ENCODE data around the gene GPANK1.
A peak's percentile ranks its signal among the peaks of the same experiment; 100 is the strongest.

Gene GPANK1

DNA sequence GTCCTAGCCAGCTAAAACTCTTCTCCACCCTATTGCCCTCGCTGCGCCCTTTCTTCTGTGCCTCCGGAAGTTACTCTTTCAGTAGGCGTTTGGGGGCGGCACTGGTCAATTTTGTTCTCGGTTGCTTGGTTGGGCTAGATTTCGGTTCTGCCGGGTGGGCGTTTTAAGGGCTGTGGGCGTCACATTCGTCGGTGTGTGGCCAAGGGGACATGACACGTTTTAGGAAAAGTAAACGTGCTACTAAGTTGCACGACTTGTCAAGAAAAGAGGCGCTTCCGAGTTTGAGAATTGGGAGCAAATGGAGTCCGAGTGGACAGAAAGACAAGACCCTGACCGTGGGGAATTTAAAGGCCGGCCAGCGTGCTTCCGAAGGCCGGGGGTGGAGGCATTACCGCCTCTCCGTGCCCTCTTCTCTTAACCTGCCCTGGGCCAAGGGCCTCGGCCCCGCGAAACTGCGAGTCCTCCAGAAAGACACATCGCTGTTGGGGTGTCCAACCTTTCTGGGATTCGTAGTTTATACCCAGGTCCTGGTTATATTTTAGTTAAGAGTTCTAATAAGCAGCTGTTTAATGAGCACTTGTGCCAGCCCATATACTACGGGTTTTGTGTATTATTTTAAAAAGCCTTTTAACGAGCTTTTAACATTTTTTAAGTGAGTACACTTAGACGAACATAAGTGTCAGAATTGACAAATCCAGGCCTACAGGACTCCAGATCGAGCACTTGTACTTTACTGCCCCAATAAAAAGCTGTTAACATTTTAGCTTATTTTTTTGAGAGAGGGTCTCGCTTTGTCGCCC is 11.7 kb downstream of the GPANK1 start:
- H3K79me2 ChIP-seq (ENCODE audit: insufficient read depth, low read length): peaks cover 9% of the 10 kb centered on the region; the same call in 1 of the 2 replicates
- no peaks in the 10 kb centered on the region for H3F3A ChIP-seq (ENCODE audit: insufficient read depth, low read length)
- H3K9ac ChIP-seq (ENCODE audit: low read length): peak overlapping the region; percentile 87
- peaks cover 25% of the 10 kb centered on the region for H3K4me1 ChIP-seq (ENCODE audit: insufficient read depth, low read length, severe bottlenecking)
- no peak for TF ChIP-seq EZH2 (IDR thresholded peaks at IDR 0.05; ENCODE audit: borderline replicate concordance, low read length)
- TF ChIP-seq, protein P1, sequence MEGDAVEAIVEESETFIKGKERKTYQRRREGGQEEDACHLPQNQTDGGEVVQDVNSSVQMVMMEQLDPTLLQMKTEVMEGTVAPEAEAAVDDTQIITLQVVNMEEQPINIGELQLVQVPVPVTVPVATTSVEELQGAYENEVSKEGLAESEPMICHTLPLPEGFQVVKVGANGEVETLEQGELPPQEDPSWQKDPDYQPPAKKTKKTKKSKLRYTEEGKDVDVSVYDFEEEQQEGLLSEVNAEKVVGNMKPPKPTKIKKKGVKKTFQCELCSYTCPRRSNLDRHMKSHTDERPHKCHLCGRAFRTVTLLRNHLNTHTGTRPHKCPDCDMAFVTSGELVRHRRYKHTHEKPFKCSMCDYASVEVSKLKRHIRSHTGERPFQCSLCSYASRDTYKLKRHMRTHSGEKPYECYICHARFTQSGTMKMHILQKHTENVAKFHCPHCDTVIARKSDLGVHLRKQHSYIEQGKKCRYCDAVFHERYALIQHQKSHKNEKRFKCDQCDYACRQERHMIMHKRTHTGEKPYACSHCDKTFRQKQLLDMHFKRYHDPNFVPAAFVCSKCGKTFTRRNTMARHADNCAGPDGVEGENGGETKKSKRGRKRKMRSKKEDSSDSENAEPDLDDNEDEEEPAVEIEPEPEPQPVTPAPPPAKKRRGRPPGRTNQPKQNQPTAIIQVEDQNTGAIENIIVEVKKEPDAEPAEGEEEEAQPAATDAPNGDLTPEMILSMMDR (IDR thresholded peaks at IDR 0.05; ENCODE audit: low read length): peak; percentile 33; the same call in 1 of the 2 replicates
- H3K4me2 ChIP-seq (ENCODE audit: low read length): peak overlapping the region; percentile 91
- peak overlapping the region; percentile 85 for H3K4me3 ChIP-seq (ENCODE audit: low read depth, low read length, poor library complexity, severe bottlenecking)
- peak overlapping the region; percentile 84 for H3K27ac ChIP-seq (ENCODE audit: low read depth, low read length, poor library complexity, severe bottlenecking)
- no peak overlapping the region for H2AFZ ChIP-seq (ENCODE audit: low read length)
- no peaks in the 10 kb centered on the region for H4K20me1 ChIP-seq (ENCODE audit: insufficient read depth, low read length)
- no peaks in the 10 kb centered on the region for H3K9me3 ChIP-seq (ENCODE audit: low read length)
- H3K27me3 ChIP-seq (ENCODE audit: insufficient read depth, low read length): no peaks in the 10 kb centered on the region
- peaks cover 18% of the 10 kb centered on the region for H3K36me3 ChIP-seq (ENCODE audit: insufficient read depth, low read length)
- H3K9me2 ChIP-seq (ENCODE audit: low read depth, low read length): no peaks in the 10 kb centered on the region

DNA sequence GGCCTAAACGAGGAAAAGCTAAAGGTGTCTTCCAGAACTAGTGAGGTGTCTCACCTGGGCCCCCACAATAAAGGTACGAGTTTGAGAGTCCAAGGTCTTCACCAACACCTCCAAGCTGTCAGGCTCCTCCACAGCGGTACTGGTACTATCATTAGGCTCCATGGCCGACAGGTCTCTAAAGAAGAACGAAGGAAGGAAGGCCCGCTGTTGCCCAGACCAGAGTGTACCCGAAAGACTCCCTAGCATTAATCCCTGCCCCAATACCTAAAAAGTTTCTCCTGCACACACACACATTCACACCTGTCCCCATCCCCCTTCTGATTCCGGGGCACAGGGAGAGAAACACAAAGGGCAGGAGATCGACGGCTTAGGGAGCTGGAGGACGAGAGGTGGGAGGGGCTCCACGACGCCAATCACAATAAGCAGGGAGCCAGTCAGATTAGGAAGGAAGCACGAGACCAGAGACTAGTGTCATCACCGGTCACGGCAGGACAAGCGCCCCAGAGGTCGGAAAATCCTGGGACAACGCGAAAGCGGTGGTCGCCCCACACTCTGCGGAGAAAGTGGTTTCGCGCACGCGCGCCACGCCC is 13.1 kb downstream of the GPANK1 start:
- Histone ChIP-seq H3K4me2 (ENCODE audit: low read length) (peak overlapping the region; percentile 91), H3K4me1 (ENCODE audit: insufficient read depth, low read length, severe bottlenecking) (peaks cover 20% of the 10 kb centered on the region), H3K27ac (ENCODE audit: low read depth, low read length, poor library complexity, severe bottlenecking) (peak overlapping the region; percentile 84), H3K36me3 (ENCODE audit: insufficient read depth, low read length) (peaks cover 29% of the 10 kb centered on the region), H3F3A (ENCODE audit: insufficient read depth, low read length) (no peaks in the 10 kb centered on the region), H2AFZ (ENCODE audit: low read length) (no peak overlapping the region), H4K20me1 (ENCODE audit: insufficient read depth, low read length) (no peaks in the 10 kb centered on the region), H3K4me3 (ENCODE audit: low read depth, low read length, poor library complexity, severe bottlenecking) (peak overlapping the region; percentile 85), H3K79me2 (ENCODE audit: insufficient read depth, low read length) (peaks cover 9% of the 10 kb centered on the region; the same call in 1 of the 2 replicates), H3K9me3 (ENCODE audit: low read length) (no peaks in the 10 kb centered on the region), H3K9ac (ENCODE audit: low read length) (peak overlapping the region; percentile 87), H3K9me2 (ENCODE audit: low read depth, low read length) (no peaks in the 10 kb centered on the region), H3K27me3 (ENCODE audit: insufficient read depth, low read length) (no peaks in the 10 kb centered on the region)
- TF ChIP-seq EZH2 (IDR thresholded peaks at IDR 0.05; ENCODE audit: borderline replicate concordance, low read length): no peak
- TF ChIP-seq, protein P1 (IDR thresholded peaks at IDR 0.05; ENCODE audit: low read length): no peak

DNA sequence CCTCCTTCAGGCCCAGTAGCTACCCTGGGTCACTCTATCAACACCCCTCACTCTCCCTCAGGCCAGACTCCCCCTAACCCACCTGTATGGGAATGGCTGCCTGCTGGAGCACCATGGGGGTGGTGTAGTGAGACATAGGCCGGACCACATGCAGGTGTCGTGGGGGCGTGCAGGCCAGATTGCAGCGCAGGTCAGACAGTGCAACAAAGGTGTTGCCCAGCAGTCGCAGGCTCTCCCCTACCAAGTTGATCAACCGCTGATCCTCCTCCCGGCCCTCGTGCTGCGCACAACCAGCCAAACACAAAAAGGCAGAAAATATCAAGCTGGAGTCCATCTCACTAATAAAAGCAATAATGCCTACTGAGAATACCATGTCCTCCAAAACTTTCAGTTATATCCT is 19.5 kb downstream of the GPANK1 start:
- Histone ChIP-seq H2AFZ (ENCODE audit: low read length) (no peak overlapping the region), H3K36me3 (ENCODE audit: insufficient read depth, low read length) (peaks cover 84% of the 10 kb centered on the region), H3K9ac (ENCODE audit: low read length) (no peak overlapping the region), H3K9me3 (ENCODE audit: low read length) (no peaks in the 10 kb centered on the region), H3K79me2 (ENCODE audit: insufficient read depth, low read length) (no peaks in the 10 kb centered on the region), H3K4me1 (ENCODE audit: insufficient read depth, low read length, severe bottlenecking) (no peaks in the 10 kb centered on the region), H3K4me2 (ENCODE audit: low read length) (no peak overlapping the region), H3K4me3 (ENCODE audit: low read depth, low read length, poor library complexity, severe bottlenecking) (no peak overlapping the region), H3F3A (ENCODE audit: insufficient read depth, low read length) (no peaks in the 10 kb centered on the region), H3K27ac (ENCODE audit: low read depth, low read length, poor library complexity, severe bottlenecking) (no peak overlapping the region), H3K27me3 (ENCODE audit: insufficient read depth, low read length) (no peaks in the 10 kb centered on the region), H3K9me2 (ENCODE audit: low read depth, low read length) (no peaks in the 10 kb centered on the region), H4K20me1 (ENCODE audit: insufficient read depth, low read length) (no peaks in the 10 kb centered on the region)
- TF ChIP-seq EZH2 (IDR thresholded peaks at IDR 0.05; ENCODE audit: borderline replicate concordance, low read length): no peak
- TF ChIP-seq, protein P1 (IDR thresholded peaks at IDR 0.05; ENCODE audit: low read length): no peak
